Activated effector memory CD4-positive, alpha-beta T cell treated with anti-CD3 and anti-CD28 coated beads, Interleukin-2, amount 50 U/mL, for 16 hours (primary cell): Measurements from ENCODE around the gene SLC44A5.
"Not testable (repeated sequence)": the region's sequence is repeated elsewhere in the genome, so short reads cannot be mapped to it uniquely, and the experiment has no call there.

Experiments
- DNase-seq: peaks from one replicate; pipeline ENCODE4 v3.0.0-alpha.2; 2020

The SLC44A5 gene

GRCh38 chr1:75263616-75264015 lies 347.3 kb downstream of the SLC44A5 start:
- DNase-seq = not testable (repeated sequence)

GRCh38 chr1:75261946-75262345 lies 349.0 kb downstream of the SLC44A5 start:
- not testable (repeated sequence) for DNase-seq

- DNase-seq = no peak
Measured at GRCh38 chr1:75258351-75258750, 352.6 kb downstream of the SLC44A5 start.

GRCh38 chr1:75257424-75257823 lies 353.5 kb downstream of the SLC44A5 start:
- DNase-seq = no peak

- not testable (repeated sequence) for DNase-seq
Measured at GRCh38 chr1:75250114-75250513, 360.8 kb downstream of the SLC44A5 start.

- no peak for DNase-seq
Measured at GRCh38 chr1:75245239-75245638, 365.7 kb downstream of the SLC44A5 start.

- DNase-seq = no peak
Measured at GRCh38 chr1:75243124-75243523, 367.8 kb downstream of the SLC44A5 start.

- DNase-seq = no peak
Measured at GRCh38 chr1:75237316-75237715, 373.6 kb downstream of the SLC44A5 start.

GRCh38 chr1:75234562-75234961 lies 376.4 kb downstream of the SLC44A5 start:
- no peak for DNase-seq

GRCh38 chr1:75233302-75233929 lies 377.5 kb downstream of the SLC44A5 start:
- DNase-seq = no peak

GRCh38 chr1:75220072-75220471 lies 390.8 kb downstream of the SLC44A5 start:
- no peak for DNase-seq

GRCh38 chr1:75214017-75214416 lies 396.9 kb downstream of the SLC44A5 start:
- no peak for DNase-seq

- no peak for DNase-seq
Measured at GRCh38 chr1:75211648-75212047, 399.3 kb downstream of the SLC44A5 start.

- no peak for DNase-seq
Measured at GRCh38 chr1:75208862-75209261, 402.1 kb downstream of the SLC44A5 start.

GRCh38 chr1:75203415-75204277 lies 407.3 kb downstream of the SLC44A5 start:
- no peak for DNase-seq

- no peak for DNase-seq
Measured at GRCh38 chr1:75202751-75203150, 408.2 kb downstream of the SLC44A5 start.

- DNase-seq = no peak
Measured at GRCh38 chr1:75198761-75199160, 412.2 kb downstream of the SLC44A5 start.

- no peak for DNase-seq
Measured at GRCh38 chr1:75198163-75198562, 412.8 kb downstream of the SLC44A5 start.

GRCh38 chr1:75188892-75189291 lies 422.0 kb downstream of the SLC44A5 start:
- no peak for DNase-seq

- DNase-seq = not testable (repeated sequence)
Measured at GRCh38 chr1:75181214-75181955, 429.5 kb downstream of the SLC44A5 start.

GRCh38 chr1:75174031-75174760 lies 436.7 kb downstream of the SLC44A5 start:
- no peak for DNase-seq

GRCh38 chr1:75172556-75172955 lies 438.4 kb downstream of the SLC44A5 start:
- DNase-seq = no peak

GRCh38 chr1:75171876-75172275 lies 439.0 kb downstream of the SLC44A5 start:
- DNase-seq = no peak
